ENCODE data around the gene JUP.
"Not testable (repeated sequence)": the region's sequence is repeated elsewhere in the genome, so short reads cannot be mapped to it uniquely, and the experiment has no call there.

The JUP gene

DNA sequence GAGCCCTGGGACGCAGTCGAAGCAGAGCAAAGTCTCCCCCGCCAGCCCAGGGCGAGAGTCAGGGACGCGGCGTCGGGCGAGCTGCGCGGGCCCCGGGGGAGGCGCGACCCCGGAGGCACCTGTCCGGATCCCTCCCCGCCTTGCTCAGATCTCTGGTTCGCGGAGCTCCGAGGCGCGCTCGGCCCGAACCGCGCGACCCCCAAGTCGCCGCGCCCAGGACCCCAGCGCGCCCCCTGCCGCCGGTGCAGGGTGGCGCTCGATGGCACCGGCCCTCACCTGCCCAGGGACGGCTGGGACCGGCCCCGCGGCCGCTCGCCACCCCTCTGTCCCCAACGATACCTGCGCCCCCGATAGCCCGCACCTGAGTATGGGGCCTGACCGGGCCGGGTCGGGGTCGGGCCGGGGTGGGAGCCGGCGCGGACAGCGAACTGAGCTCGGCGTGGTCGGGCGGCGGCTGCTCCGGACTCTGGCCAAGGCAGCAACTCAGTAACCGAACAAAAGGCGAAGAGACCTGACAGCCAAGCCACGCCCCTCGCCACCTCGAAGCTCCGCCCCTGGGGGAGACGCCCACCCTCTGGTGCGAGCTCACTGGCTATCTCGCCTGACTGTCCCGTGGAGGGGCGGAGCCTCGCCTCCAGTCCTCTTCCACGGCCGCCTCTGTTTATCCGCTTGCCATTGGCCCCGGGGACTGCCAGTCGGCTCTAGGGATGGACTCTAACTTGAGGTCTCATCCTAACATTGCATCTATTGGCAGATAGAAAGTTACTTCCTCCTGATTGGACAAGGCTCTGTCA, at the start of gene JUP:
TSS of gene JUP (minus strand) at position 485 of the 794 bp plus-strand sequence. CDS start 14,857 bp downstream, outside the sequence.
- peak; percentile 97 for DNase-seq

DNA sequence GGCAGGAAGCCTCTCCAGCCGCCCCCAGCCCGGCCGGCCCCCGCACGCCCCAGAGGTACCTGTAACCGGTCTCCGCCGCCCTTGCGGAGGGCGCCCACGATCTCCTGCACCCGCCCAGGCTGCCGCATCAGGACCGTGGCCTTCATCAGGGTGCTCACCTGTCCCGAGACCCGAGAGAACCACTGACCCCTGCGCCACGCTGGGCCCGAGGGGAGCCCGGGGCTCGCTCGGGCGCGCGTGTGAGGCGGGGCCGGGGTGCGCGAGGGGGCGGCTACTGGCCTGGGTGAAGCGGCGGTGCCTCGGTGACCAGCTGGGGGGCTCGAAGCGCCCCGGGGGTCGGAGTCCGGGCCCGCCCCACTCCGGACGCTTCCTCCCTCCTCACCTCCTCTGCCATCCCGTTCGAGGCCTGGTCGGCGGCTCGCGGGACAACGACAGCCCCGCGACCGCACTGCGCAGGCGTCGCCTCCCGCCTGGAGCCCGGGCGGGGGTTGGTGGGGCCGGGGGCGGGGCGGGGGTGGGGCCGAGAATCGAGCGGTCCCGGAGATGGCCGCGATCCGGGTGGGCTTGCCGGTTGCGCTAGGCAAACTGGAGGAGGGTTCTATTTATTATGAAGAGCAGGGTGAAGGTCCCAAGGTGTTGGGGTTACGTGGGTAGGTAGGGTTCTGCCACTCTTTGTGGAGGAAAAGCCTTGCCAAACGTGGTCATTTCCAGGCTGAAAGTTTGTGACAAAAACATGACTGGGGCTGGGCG, 49.5 kb upstream of the JUP start, which contains the start of gene NT5C3B:
TSS of gene NT5C3B (minus strand) at position 433 of the 750 bp plus-strand sequence. CDS start at position 394, 39 bp downstream.
- peak; percentile 55 for DNase-seq

DNA sequence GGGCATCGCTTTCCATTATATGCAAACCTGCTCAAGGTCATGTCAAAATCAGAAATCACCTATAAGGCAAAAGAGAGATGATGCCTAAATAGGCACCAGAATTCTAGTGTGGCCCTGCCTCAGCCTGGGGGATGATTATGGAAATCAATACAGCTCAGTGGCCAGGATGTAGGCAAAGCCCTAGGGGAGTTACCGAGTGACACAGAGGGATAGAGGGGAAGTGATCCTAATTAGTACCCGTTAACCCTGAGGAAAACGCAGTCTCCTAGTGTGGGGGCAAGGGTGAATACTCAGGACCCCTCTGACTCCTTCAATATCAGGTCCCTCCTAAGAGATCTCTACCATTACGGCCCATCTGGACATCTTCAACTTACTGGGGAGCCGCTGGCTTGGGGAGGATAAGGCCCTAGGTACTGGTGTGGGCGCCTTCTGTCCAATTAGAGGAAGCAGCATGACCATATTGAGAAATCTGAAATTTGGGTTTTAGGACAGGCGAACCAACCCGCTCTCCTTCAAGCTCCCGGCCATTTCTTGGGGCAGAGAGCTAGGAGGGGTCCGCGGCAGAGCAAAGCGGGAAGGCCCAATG, 48.8 kb upstream of the JUP start:
- no peak for DNase-seq

DNA sequence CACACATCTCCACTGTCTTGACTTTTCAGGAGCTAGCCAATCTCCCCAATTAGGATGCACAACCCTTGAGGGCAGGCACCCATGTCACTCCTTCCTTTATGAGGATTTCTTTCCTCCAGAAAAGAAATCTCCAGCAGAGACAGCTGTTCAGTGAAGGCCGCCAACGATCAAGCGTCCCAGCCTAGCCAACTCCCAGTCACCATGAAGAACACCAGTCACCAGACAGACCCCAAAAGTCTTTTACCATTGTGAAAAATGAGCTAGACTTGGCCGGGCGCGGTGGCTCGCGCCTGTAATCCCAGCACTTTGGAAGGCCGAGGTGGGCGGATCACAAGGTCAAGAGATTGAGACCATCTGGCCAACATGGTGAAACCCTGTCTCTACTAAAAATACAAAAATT, 43.5 kb upstream of the JUP start:
- not testable (repeated sequence) for DNase-seq

DNA sequence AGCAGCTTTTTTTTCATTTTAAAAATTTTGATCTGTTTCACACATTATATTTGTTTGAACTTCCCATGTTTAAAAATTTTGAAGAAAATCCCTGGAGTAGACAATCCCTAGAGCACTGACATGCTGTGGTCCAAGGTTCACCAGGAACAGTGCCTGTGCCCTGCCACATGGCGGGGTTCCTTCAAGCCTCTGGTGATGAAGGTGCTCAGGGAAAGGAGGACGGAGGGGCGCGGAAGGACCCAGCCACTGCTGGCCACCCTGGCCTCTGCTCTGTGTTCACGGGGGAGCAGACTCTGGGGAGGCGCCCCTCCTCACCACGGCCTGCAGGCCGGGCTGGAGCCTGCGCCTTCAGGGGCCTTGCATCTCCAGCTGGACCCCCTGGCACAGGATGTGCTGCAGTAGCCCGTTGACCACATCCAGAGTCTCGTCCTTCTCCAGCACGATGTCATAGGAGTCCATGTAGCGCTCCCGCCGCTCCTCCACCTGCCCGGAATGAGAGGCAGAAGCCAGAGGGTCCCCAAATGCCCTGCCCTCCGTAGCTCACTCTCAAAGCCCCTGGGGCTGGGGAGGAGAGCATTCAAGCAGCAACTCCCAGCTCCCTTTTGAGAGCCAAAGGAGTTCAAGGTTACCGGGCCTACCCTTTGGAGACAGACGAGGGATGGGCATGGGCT, 38.8 kb upstream of the JUP start:
- no peak for DNase-seq

DNA sequence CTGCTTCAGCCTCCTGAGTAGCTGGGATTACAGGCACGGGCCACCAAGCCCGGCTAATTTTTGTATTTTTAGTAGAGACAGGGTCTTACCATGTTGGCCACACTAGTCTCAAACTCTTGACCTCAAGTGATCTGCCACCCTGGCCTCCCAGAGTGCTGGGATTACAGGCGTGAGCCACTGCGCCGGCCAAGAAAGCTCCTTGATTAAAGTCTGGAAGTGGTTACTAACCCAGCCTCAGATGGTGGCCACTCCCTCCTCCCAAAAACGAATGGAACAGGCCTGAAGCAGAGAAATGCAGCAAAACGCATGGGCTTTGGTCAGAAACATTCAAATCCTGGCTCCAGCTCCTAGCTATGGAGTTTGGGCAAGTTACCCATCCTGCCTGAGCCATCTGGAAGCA, 37.6 kb upstream of the JUP start:
- no peak for DNase-seq

DNA sequence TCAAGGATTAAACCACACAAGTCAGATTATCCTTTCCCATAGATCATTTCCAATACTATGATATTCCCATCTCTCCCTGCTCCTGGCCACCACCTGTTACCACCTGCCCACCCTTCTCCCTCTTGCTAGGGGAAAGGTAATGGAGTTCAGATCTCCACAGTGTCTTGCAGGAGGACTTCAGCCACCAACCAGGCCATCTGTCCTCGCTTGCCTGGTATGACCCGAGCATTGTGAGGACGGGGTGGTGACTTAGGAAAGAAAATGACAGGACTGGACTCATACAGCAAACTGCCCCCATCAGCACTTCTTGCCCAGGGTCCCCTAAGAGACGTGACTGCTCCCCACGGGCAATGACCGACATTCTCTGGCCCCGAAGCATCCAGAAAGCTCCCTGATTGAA, 37.1 kb upstream of the JUP start:
- DNase-seq = no peak

DNA sequence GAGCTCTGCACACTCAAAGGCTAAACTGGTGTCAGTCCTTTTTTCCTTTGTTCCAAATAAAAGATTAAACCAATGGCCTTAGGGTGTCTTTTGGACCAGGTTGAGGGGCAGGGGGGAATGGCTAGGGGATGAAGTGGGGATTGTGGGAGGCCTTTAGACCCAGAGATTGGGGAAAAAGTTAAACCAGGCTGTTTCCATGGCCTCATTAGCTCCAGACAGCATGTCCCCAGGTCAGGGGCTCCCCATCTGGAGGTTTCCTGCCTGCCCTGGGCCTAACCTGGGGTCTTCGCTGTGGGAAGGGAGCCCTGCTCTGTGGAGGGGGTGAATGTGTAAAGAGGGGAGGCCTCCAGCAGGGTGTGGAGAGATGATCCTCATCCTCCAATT, 36.6 kb upstream of the JUP start:
- no peak for DNase-seq

DNA sequence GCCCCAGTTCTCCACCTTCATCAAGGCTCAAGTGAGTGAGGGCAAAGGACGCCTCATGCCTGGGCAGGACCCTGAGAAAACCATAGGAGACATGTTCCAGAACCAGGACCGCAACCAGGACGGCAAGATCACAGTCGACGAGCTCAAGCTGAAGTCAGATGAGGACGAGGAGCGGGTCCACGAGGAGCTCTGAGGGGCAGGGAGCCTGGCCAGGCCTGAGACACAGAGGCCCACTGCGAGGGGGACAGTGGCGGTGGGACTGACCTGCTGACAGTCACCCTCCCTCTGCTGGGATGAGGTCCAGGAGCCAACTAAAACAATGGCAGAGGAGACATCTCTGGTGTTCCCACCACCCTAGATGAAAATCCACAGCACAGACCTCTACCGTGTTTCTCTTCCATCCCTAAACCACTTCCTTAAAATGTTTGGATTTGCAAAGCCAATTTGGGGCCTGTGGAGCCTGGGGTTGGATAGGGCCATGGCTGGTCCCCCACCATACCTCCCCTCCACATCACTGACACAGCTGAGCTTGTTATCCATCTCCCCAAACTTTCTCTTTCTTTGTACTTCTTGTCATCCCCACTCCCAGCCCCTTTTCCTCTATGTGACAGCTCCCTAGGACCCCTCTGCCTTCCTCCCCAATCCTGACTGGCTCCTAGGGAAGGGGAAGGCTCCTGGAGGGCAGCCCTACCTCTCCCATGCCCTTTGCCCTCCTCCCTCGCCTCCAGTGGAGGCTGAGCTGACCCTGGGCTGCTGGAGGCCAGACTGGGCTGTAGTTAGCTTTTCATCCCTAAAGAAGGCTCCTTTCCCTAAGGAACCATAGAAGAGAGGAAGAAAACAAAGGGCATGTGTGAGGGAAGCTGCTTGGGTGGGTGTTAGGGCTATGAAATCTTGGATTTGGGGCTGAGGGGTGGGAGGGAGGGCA, 36.0 kb upstream of the JUP start:
- no peak for DNase-seq

DNA sequence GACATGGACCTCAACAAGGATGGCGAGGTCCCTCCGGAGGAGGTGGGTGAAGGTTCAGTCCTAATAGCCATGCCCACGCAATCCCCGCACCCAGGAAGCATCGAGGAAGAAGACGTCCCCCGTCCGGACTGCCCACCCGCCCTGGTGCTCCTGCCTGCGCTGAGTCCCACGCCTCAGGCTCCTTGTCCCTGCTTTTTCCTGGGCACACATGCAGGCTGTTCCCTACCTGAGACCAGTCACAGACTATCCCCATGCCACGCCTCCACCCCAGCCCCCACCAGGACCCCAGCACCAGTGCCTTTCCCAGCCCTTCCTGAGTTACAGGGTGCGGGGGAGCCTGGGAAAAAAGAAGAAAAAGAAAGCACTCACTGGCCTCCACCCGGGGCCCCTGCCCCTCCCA, 35.3 kb upstream of the JUP start:
- DNase-seq = no peak

DNA sequence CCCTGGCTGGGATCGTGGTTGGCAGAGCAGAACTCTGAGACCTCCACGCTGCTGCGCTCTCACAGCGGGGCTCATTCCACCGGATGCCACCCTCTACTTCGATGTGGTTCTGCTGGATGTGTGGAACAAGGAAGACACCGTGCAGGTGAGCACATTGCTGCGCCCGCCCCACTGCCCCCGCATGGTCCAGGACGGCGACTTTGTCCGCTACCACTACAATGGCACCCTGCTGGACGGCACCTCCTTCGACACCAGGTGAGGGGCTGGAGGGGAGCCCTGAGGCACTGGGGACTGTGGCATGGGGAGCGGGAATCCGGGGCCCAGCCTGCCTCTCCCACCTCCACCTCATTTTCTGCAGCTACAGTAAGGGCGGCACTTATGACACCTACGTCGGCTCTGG, 31.5 kb upstream of the JUP start:
- no peak for DNase-seq

DNA sequence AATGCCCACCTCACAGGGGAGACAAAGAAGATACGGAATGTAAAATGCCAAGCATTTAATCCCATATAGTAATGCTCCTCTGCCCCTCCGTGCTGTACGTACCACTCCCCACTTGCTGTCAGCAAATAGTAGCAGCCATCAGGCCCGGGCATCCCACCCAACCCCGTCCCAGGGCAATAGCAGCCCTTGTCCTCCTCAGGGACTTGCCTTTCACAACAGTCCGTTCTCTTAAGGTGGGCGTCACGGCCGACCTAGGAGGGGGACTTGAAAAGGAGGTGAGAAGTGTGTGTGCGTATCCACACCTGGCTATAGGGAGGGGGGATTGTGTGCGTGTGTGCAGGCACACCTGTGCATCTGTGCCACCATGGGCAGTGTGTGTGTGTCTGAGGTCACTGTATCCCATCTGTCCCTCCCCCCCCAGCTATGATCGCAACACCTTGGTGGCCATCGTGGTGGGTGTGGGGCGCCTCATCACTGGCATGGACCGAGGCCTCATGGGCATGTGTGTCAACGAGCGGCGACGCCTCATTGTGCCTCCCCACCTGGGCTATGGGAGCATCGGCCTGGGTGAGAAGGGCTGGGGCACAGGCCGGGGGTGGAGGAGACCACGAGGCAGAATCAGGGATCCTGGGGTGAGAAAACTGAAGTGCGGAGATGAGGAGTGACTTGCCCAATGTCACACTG, 30.3 kb upstream of the JUP start:
- no peak for DNase-seq

DNA sequence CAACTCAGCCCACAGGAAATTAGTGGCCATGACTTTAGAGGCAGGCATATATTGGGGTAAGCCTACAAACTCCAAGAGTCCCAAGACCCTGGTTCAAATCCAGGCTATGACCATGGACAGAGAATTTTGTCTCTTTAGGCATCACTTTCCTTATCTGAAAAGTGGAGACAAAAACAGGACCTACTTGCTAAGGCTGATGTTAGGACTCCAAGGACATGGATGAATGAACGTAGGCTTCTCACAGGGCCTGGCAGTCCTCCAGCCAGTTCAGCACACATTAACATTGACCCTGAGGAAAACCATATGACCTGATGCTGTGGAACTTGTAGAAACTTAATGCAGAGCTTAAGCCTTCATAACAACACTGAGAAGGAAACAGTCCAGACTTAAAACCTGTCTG, 27.7 kb upstream of the JUP start:
- DNase-seq = no peak

DNA sequence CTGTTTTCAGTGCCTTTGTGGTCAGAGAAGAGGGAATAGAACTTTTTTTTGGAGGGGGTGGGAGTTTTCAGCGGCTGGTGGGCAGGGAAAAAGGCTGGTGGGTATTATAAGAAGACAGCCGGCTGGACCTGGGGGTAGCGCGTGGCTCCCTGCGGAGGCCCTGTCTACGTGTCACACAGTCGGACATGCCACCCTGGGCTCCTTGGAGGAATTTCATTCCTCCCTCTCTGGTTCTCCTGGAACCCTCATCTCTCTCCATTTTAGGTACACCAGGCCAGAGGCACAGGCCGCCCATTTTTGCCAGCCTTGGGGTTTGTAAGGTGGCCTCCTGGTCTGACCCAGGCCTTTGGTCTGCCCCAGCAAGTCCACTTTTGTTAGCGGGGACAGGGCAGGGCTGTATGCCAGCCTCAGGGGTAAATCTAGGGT, 27.2 kb upstream of the JUP start:
- DNase-seq = no peak

DNA sequence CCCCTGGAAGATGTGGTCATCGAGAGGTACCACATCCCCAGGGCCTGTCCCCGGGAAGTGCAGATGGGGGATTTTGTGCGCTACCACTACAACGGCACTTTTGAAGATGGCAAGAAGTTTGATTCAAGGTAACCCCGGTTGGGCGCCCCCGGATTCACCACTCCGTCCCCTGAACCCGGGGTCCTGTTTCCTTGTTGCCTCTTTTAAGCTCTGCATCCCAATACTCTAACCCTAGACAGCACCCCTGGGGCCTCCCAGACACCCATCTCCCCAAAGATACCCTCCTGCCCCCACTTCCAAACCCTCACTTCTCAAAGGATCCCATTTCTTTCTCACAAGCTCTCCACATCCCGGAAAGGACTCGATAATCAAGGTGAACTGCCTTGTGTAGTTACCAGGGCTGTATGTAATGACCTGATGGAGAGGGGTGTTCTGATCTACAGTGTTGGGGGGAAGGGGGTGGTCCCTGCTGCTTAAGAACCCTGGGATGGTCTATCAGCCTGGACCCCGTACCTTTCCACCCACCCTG, 26.7 kb upstream of the JUP start:
- no peak for DNase-seq

DNA sequence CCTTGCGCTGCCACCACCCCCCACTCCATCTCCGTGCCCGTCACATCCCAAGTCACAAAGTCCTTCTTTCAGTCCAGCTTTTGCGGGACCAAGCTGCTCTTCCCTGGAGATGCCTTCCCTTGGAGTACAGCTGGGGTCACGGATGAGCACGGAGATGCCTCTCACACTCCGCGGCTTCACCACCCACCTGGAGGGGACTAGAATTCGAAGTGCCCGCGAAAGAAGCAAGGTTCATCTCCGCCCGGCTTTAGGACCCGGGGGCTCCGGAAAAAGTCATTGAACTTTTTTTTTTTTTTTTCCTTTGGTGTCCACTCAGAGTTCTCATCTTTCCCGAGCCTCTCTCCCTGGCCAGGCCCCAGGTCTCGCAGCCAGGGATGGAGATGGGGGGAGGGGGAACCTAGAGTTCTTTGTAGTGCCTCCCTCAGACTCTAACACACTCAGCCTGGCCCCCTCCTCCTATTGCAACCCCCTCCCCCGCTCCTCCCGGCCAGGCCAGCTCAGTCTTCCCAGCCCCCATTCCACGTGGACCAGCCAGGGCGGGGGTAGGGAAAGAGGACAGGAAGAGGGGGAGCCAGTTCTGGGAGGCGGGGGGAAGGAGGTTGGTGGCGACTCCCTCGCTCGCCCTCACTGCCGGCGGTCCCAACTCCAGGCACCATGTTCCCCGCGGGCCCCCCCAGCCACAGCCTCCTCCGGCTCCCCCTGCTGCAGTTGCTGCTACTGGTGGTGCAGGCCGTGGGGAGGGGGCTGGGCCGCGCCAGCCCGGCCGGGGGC, 26.1 kb upstream of the JUP start, which contains the start of gene FKBP10:
TSS of gene FKBP10 (plus strand) at position 624 of the 771 bp plus-strand sequence. CDS start at position 655, 31 bp downstream.
- DNase-seq = no peak

DNA sequence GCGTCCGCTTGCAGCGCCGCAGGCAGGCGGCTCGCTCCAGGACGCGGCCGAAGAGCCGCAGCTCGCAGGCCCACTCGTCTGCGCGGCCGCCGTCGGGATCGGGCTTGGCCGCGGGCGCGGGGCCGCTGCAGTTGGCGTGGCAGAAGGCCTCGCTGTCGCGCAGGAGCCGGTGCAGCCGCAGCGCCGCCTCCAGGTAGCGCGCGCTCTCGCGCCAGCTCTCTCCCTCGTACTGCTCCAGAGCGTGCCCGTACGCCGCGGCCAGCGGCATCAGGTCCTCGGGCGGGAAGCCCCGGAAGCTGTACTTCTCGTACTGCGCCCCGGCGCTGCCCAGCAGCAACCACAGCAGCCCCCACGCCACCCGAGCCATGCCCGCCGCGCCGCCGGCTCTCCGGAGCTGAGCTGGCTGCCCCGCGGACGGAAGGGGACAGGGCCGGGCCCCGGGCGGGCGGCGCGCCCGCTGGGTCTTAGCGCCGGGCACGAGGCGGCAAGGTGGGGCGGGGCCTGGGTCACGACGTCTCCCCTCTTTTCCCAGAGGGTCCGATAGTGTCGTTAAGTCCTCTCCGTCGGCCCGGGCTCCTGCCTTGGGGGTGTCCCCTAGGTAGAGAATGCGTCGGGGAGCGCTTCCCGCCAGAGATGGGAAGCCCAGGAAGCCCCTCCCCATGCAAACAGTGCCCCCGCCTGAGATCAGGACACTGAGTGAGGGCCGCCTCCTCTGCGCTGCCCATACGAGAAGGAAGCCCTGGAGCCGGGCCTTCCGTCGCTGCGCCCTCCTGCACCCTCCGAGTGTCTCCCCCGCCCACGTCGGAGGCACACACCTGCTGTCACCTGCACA, 25.3 kb upstream of the JUP start, which contains the start of gene P3H4:
TSS of gene P3H4 (minus strand) at position 401 of the 832 bp plus-strand sequence. CDS start at position 367, 34 bp downstream.
- peak; percentile 72 for DNase-seq

DNA sequence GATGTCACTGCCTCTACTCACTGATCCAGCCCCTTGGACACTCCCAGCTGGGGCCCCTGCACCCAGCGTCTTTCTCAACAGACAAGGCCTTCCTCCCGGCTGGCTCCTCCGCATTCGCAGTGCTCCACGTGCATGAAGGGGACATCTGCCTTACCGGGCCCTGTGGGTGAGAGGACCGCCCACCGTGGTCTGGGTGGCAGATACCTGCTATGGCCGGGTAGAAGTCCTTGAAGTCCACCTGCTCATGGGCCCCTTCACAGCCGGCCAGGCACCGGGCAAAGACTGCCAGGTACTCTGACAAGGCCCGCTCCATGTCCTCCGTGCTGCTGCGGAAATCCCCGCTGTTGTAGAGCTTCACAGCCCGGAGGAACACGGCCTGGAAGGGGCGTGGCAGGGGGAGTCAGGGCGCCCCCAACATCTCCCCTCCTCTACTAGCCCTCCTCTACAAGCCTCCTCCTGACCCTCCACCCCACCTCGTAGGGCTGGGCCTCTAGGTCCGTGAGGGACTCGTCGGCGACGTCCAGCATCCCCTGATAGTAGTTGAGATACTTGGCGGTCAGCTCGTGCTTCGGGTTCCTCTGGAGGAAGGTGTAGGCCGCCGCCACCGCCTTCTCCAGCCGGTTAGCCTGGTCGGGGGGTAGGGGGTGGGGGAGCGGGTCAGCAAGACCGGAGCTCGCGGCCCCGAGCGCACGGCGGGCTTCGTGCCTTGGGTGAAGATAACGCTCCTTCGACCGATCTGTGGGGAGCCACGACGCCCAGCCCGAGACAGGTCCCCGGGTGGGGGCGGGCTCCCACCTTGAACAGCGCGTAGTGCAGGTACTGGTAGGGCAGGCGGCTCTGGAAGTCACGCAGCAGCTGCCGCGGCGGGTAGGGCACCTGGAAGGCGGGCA, 24.4 kb upstream of the JUP start:
- DNase-seq = no peak

Measured in CD4-positive, alpha-beta T cell treated with Interleukin-15 for 1 hour (primary cell).